HG03060 (cell line): ENCODE results near the gene DRAM1.
"Not testable (repeated sequence)": the region's sequence is repeated elsewhere in the genome, so short reads cannot be mapped to it uniquely, and the experiment has no call there.

Source experiments
- ATAC-seq: cut with Tn5 transposase; IDR thresholded peaks from one replicate; pipeline ENCODE4 v1.9.1; 2021; ENCODE audit warnings: low read depth, moderate number of reproducible peaks; ENCODE audit not compliant: unreplicated experiment

Gene DRAM1

GRCh38 chr12:101858361-101858760 is 19.0 kb upstream of the DRAM1 start:
- no peak for ATAC-seq

DNA sequence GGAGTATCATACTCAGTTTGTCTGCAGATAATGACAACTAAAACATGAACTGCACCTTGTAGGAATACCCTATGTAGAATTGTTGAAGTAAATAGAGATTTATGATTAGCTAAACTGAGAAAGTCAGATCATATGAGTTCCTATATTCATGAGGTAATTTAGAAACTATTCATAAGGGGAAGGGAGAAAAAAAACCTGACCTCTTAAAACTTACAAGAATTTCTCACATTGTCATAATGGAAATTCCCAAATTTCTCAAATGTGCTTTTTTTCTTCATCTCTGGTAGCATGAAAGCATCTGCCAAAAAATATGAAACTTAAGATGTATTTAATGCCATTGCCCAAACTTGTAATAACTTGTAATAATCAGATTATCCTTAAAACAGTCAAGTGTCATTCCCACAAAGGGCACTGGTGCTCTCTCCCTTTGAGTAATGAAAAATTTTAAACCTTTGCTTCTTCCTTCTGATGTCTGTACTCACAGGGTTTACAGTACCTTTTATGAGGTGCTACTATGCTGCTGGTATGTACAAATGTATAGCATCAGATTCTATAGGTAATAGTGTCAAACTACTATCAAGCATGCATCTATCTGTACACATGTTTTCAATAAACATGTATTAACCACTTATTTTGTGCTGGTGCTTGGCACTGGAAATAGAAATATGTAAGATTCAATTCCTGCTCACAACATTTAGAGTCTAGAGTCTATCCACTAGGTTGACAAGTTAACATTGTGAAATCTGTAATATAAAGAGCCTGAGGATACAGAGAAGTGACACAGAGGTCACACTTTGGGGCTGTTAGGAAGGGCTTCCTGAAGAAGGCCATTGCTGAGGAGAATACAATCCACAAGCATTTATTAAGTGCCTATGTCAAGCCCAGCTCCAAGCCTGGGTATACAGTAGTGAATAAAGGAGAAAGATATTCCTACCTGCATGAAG is 17.4 kb upstream of the DRAM1 start:
- peak; percentile 41 for ATAC-seq

GRCh38 chr12:101861688-101862087 is 15.7 kb upstream of the DRAM1 start:
- ATAC-seq, result not testable (repeated sequence)

DNA sequence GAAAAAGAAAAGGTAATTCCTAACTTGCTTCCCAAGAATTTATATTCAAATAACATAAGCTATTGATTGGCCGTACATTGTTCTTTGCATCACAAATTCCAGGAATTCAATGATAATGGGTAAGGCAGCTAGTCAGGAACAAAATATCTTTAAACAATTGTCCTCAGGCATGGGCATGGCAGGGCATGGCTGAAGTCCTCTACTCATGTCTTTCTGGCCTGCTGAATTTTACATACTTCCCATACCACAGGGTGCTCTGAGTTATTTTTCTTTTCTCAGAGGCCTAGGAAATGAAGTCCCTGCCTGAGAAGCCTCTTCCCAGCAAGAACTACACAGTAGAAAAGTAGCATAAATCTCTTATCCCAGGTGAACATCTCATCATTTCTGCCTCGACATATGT is 15.1 kb upstream of the DRAM1 start:
- no peak for ATAC-seq

DNA sequence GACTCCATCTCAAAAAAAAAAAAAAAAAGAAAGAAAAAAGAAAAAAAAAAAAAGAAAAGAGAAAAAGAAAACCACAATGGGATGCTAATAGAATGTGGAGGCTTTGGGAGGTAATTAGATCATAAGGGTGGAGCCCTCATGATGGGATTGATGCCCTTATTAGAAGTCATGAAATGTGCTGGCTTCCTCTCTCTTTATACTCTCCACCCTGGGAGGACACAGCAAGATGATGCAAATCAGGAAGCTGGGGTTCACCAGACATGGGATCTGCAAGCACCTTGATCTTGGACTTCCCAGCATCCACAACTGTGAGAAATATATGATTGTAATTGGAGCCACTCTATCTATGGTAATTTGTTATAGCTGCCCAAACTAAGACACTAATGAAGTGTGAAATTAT is 13.4 kb upstream of the DRAM1 start:
- no peak for ATAC-seq

GRCh38 chr12:101866615-101867373 is 10.6 kb upstream of the DRAM1 start:
- ATAC-seq, result no peak

- ATAC-seq, result not testable (repeated sequence)
Observed at GRCh38 chr12:101867619-101868018, 9.8 kb upstream of the DRAM1 start.

- ATAC-seq, result no peak
Observed at GRCh38 chr12:101870925-101871324, 6.5 kb upstream of the DRAM1 start.

DNA sequence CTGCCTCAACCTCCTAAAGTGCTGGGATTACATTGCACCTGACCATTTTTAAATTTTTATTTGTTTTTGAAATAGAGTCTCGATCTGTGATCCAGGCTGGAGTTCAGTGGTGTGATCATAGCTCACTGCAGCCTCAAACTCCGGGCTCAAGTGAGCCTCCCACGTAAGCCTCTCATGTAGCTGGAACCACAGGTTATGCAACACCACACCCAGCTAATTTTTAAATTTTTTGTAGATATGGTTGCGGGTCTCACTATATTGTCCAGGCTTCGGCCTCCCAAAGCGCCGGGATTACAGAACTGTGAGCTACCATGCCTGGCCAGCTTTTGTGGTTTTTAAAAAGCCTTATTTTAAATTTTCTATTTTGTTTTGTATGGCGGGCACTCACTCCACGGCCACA is 2.2 kb upstream of the DRAM1 start:
- no peak for ATAC-seq

GRCh38 chr12:101876322-101876860 is 989 bp upstream of the DRAM1 start:
- no peak for ATAC-seq

DNA sequence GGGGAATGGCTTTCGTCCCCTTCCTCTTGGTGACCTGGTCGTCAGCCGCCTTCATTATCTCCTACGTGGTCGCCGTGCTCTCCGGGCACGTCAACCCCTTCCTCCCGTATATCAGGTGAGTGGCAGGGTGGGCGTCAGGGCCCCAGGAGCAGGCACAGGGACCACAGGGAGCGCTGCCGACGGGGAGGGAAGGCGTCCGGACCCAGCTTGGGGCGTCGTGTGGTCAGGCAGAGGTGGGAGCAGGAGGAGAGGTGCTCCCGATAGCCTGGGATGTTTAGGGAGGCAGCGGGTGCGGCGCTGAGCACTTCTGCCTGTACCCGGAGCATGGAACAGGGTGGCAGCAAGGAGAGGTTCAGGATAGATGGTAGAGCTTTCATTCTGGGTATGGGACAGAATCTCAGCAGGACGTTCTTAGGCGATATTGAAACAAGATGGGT is 444 bp downstream of the DRAM1 start:
- ATAC-seq, result no peak

- ATAC-seq, result no peak
Observed at GRCh38 chr12:101878243-101878821, 952 bp downstream of the DRAM1 start.

- no peak for ATAC-seq
Observed at GRCh38 chr12:101880769-101881168, 3.4 kb downstream of the DRAM1 start.

DNA sequence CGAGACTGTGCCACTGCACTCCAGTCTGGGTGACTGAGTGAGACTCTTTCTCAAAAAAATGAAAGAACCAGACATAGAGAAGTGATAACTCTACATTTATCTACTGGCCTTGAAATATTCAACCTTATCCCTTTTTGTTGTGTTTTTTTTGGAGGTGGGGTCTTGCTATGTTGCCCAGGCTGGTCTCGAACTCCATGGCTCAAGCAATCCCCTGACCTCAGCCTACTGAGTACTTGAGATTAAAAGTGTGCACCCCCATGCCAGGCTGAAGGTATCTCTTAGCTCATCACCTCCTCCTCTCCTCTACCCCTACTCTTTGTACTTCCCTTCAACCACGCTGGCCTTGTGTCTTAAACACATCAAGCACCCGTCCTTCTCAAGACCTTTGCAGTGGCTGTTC is 3.8 kb downstream of the DRAM1 start:
- no peak for ATAC-seq

DNA sequence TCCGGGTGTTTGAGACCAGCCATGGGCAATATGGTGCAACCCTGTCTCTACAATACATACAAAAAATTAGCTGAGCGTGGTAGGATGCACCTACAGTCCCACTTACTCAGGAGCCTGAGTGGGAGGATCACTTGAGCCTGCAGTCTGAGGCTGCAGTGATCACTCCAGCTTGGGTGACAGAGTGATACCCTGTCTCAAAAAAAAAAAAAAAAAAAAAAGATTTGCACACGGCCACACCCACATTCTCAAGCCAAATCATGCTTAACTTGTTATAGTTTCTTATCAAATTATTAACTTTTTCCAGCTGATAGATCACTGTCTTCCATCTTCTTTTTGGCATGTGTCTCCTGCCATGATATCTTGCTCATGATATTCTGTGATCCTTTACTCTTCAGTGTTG is 6.8 kb downstream of the DRAM1 start:
- ATAC-seq, result no peak

DNA sequence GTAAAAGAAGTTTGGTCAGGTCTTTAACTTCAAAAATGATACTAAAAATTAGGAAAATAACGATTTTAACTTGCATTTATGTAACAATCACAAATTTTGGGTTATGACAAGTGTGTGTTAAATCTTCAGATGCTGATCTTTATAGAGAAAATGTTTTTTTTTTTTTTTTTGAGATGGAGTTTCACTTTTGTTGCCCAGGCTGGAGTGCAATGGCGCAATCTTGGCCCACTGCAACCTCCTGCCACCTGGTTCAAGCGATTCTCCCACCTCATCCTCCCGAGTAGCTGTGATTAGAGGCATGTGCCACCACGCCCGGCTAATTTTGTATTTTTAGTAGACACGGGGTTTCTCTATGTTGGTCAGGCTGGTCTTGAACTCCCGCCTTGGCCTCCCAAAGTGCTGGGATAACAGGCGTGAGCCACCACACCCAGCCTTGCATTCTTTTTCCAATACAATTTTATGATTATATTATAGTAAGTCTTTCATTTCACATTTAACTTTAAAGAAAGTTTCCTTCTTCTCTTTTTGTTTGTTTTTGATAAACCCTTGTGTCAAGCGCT is 7.5 kb downstream of the DRAM1 start:
- not testable (repeated sequence) for ATAC-seq

GRCh38 chr12:101885912-101886561 is 8.7 kb downstream of the DRAM1 start:
- peak; percentile 44 for ATAC-seq

GRCh38 chr12:101889211-101889752 is 11.9 kb downstream of the DRAM1 start:
- no peak for ATAC-seq

DNA sequence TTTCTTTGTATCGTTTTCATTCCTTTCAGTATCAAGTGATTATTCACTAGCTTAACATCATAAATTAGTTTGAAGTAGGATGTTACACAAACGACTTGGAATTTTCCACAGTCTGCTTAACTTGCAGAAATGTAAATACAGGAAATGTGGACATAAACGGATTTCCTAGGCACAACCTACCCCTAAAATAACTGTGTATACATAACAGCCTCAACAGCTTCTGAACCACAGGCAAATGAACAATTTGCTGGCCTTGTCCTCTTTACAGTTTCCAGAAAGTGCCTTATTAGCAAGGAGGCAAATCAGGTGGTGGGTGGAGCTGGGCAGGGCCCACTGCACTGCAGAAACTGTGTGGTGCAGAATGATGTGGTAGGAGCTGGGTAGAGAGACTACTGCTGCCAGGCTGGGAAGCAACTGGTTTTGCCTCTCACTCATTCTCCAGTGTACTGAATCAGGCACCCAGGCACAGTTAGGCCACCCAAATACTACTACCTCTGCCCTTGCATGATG is 14.1 kb downstream of the DRAM1 start:
- peak; percentile 87 for ATAC-seq

DNA sequence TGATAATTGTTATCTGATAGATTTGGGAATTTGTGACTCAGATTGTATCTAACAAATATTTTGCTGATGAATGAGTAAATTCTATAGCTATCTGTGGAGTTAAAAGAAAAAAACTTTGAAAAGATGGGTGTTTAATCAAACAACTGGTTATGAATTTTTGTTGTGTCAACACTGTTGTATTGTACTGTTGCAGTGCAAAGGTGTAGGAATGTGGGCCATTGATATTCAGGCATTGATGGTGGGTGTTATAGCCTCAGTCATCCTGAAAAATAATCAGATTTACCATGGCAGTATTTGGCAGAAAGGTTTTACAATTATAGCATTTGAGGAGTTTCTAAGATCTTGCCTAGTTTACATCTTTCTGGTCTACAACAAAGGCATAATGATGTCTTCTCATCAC is 15.4 kb downstream of the DRAM1 start:
- ATAC-seq, result no peak
